Liver (tissue), 9 donors: ENCODE results near the gene MMRN1. TPM values are rescaled to one million over a fixed set of nuclear protein-coding genes. Genes with fewer than 3 reads are reported as not detected.

Experiments
- DNase-seq: peaks from one replicate; pipeline ENCODE4 v3.0.0-alpha.2; 2017; ENCODE audit warnings: low spot score
- H3K27ac ChIP-seq, 2 donors: one replicate each; pipeline ENCODE4 v1.7.0; 2013; ENCODE audit warnings: inconsistent platforms in 2 of 2, low read length in 2 of 2, control low read depth in 1 of 2, low read depth in 1 of 2, mild to moderate bottlenecking in 1 of 2
- H3K27me3 ChIP-seq, 4 donors: one replicate each; pipeline versions ENCODE4 v1.6.1 to v1.7.0; 2013; ENCODE audit warnings: low read length in 3 of 4, inconsistent platforms in 1 of 4, mild to moderate bottlenecking in 1 of 4, moderate library complexity in 1 of 4; ENCODE audit not compliant: control insufficient read depth in 4 of 4, insufficient read depth in 4 of 4
- H3K36me3 ChIP-seq, 4 donors: one replicate each; pipeline versions ENCODE4 v1.6.1 to v1.7.0; 2013; ENCODE audit warnings: low read length in 3 of 4, mild to moderate bottlenecking in 3 of 4, low read depth in 1 of 4, moderate library complexity in 1 of 4; ENCODE audit not compliant: control insufficient read depth in 4 of 4, insufficient read depth in 3 of 4
- H3K4me1 ChIP-seq, 4 donors: one replicate each; pipeline versions ENCODE4 v1.6.1 to v1.7.0; 2013; ENCODE audit warnings: low read length in 3 of 4, mild to moderate bottlenecking in 3 of 4, moderate library complexity in 1 of 4; ENCODE audit not compliant: control insufficient read depth in 4 of 4, insufficient read depth in 4 of 4
- H3K4me3 ChIP-seq, 3 donors: one replicate each; pipeline versions ENCODE4 v1.6.1 to v1.7.0; 2013; ENCODE audit warnings: low read length in 3 of 3, control low read depth in 1 of 3, low read depth in 1 of 3, mild to moderate bottlenecking in 1 of 3
- H3K9ac ChIP-seq, 2 donors: one replicate each; pipeline ENCODE4 v1.7.0; 2013; ENCODE audit warnings: low read length in 2 of 2, mild to moderate bottlenecking in 2 of 2, moderate library complexity in 2 of 2, control low read depth in 1 of 2, low read depth in 1 of 2
- H3K9me3 ChIP-seq, 4 donors: one replicate each; pipeline versions ENCODE4 v1.6.1 to v1.7.0; 2013; ENCODE audit warnings: low read length in 3 of 4; ENCODE audit not compliant: control insufficient read depth in 4 of 4
- ATF3 ChIP-seq: IDR thresholded peaks from 2 replicates; pipeline ENCODE4 v1.6.1; 2016; ENCODE audit warnings: antibody characterized with exemption
- CTCF ChIP-seq: fragments of 150-350 bp; IDR thresholded peaks from 2 replicates; pipeline ENCODE4 v1.5.1; 2017; ENCODE audit warnings: improper control_type of control experiment, low read depth, low read length; ENCODE audit not compliant: missing input control
- EGR1 ChIP-seq, 2 donors: IDR thresholded peaks; 2 replicates each; pipeline ENCODE4 v1.6.1; 2016 to 2018; ENCODE audit warnings: antibody characterized with exemption in 2 of 2, low read depth in 2 of 2
- FOXA2 ChIP-seq: IDR thresholded peaks from 2 replicates; pipeline ENCODE4 v1.6.1; 2016; ENCODE audit warnings: antibody characterized with exemption
- GABPA ChIP-seq, 2 donors: IDR thresholded peaks in 1 of 2; conservative IDR thresholded peaks in 1 of 2; 2 replicates each; pipeline ENCODE4 v1.6.1; 2016; ENCODE audit warnings: antibody characterized with exemption in 2 of 2, mild to moderate bottlenecking in 1 of 2, moderate library complexity in 1 of 2
- HNF4G ChIP-seq: IDR thresholded peaks from 2 replicates; pipeline ENCODE4 v1.6.1; 2016; ENCODE audit warnings: antibody characterized with exemption
- JUND ChIP-seq, 2 donors: IDR thresholded peaks; 2 replicates each; pipeline ENCODE4 v1.6.1; 2016; ENCODE audit warnings: antibody characterized with exemption in 2 of 2
- MAX ChIP-seq: IDR thresholded peaks from 2 replicates; pipeline ENCODE4 v1.6.1; 2016; ENCODE audit warnings: antibody characterized with exemption
- NR2F2 ChIP-seq: IDR thresholded peaks from 2 replicates; pipeline ENCODE4 v1.6.1; 2016; ENCODE audit warnings: antibody characterized with exemption
- RAD21 ChIP-seq, 2 donors: IDR thresholded peaks; 2 replicates each; pipeline ENCODE4 v1.6.1; 2016; ENCODE audit warnings: antibody characterized with exemption in 2 of 2, mild to moderate bottlenecking in 2 of 2
- REST ChIP-seq: IDR thresholded peaks from 2 replicates; pipeline ENCODE4 v1.6.1; 2016; ENCODE audit warnings: antibody characterized with exemption, mild to moderate bottlenecking
- RXRA ChIP-seq, 2 donors: IDR thresholded peaks; 2 replicates each; pipeline ENCODE4 v1.6.1; 2017 to 2018; ENCODE audit warnings: antibody characterized with exemption in 2 of 2, mild to moderate bottlenecking in 1 of 2
- SP1 ChIP-seq: IDR thresholded peaks from 2 replicates; pipeline ENCODE4 v1.6.1; 2018; ENCODE audit warnings: antibody characterized with exemption, mild to moderate bottlenecking
- TAF1 ChIP-seq: conservative IDR thresholded peaks from 2 replicates; pipeline ENCODE4 v1.6.1; 2016; ENCODE audit warnings: antibody characterized with exemption, mild to moderate bottlenecking
- YY1 ChIP-seq: IDR thresholded peaks from 2 replicates; pipeline ENCODE4 v1.6.1; 2016; ENCODE audit warnings: antibody characterized with exemption, mild to moderate bottlenecking
- WGBS: extraction: QIAGEN DNeasy Blood & Tissue Kit; methylation state at CpG from one replicate; pipeline ENCODE4 v1.1.7; 2013; 5-methylcytosine and 5-hydroxymethylcytosine counted together
- polyA plus RNA-seq, 2 donors: library from polyadenylated mRNA; stranded (reverse) in 1 of 2; unstranded in 1 of 2; fragments of 200-250 nt in 1 of 2; fragments of >200 nt in 1 of 2; fragmentation: Nextera tagmentation in 1 of 2; extraction: Ambion mirVana in 1 of 2; gene quantifications; one replicate each; pipeline versions ENCODE4 v1.2.1 to v1.2.3, GENCODE V29; 2013 to 2015
- total RNA-seq, 2 donors: library from RNA; depleted of rRNA; stranded (reverse); fragments of >200 nt; gene quantifications; one replicate each; pipeline ENCODE4 v1.2.3, GENCODE V29; 2014
- donor health status: healthy.
- donor health status: healthy.
- donor health status: healthy.
- donor health status: healthy.
- donor health status: healthy.

Gene MMRN1
- total and polyA plus RNA-seq, 4 donors = 4.4 to 15.6 (median 10.2) TPM

- TF ChIP-seq REST = no peak
Measured at GRCh38 chr4:89898304-89898716, 3.7 kb downstream of the MMRN1 start (continued).

- Histone ChIP-seq H3K9ac (no peak overlapping the region), H3K9me3 (no peaks in the 10 kb centered on the region)
Measured at GRCh38 chr4:89899152-89899551, 4.5 kb downstream of the MMRN1 start.

GRCh38 chr4:89899854-89900253, 5.2 kb downstream of the MMRN1 start:
- Histone ChIP-seq H3K4me1 (no peaks in the 10 kb centered on the region), H3K4me3 (no peak overlapping the region)
- TF ChIP-seq JUND (IDR thresholded peaks at IDR 0.05) = no peak
- no peak for TF ChIP-seq YY1
- TF ChIP-seq MAX = no peak
- TF ChIP-seq SP1 = no peak
- TF ChIP-seq ATF3 = no peak
- TF ChIP-seq CTCF = no peak
- TF ChIP-seq EGR1 (IDR thresholded peaks at IDR 0.05; ENCODE audit: low read depth in 2 of 2) = no peak
- TF ChIP-seq FOXA2 = no peak
- TF ChIP-seq TAF1 = no peak
- no peak for TF ChIP-seq RAD21 (IDR thresholded peaks at IDR 0.05)
- TF ChIP-seq GABPA (IDR thresholded peaks at IDR 0.05 in 1 of 2, conservative IDR thresholded peaks at IDR 0.05 in 1 of 2) = no peak
- no peak for TF ChIP-seq RXRA (IDR thresholded peaks at IDR 0.05)

More at GRCh38 chr4:89899152-89899551, 4.5 kb downstream of the MMRN1 start:
- Histone ChIP-seq H3K4me3 (no peak overlapping the region), H3K4me1 (no peaks in the 10 kb centered on the region), H3K36me3 (no peaks in the 10 kb centered on the region), H3K27me3 (peaks cover 0 to 8% (median 0%) of the 10 kb centered on the region in 4 donors), H3K27ac (no peak overlapping the region)
- no peak for DNase-seq
- TF ChIP-seq JUND (IDR thresholded peaks at IDR 0.05) (no peak), NR2F2 (no peak), EGR1 (IDR thresholded peaks at IDR 0.05; ENCODE audit: low read depth in 2 of 2) (no peak), HNF4G (no peak), REST (no peak), RAD21 (IDR thresholded peaks at IDR 0.05) (no peak), GABPA (IDR thresholded peaks at IDR 0.05 in 1 of 2, conservative IDR thresholded peaks at IDR 0.05 in 1 of 2) (no peak), TAF1 (no peak)

More at GRCh38 chr4:89899854-89900253, 5.2 kb downstream of the MMRN1 start:
- WGBS = 70% methylated on average over 1 of the region's 1 CpG
- no peak for DNase-seq
- Histone ChIP-seq H3K9me3 (no peaks in the 10 kb centered on the region), H3K27me3 (peaks cover 0 to 8% (median 0%) of the 10 kb centered on the region in 4 donors), H3K9ac (no peak overlapping the region), H3K36me3 (no peaks in the 10 kb centered on the region), H3K27ac (no peak overlapping the region)
